Measurements from ENCODE around the gene SPAG9.

- TF ChIP-seq POLR2AphosphoS5 (IDR thresholded peaks at IDR 0.05; ENCODE audit: borderline replicate concordance, low read depth, low read length) (no peak), EZH2 (IDR thresholded peaks at IDR 0.05) (no peak)
These were observed 87.8 kb downstream of the SPAG9 start for GRCh38 chr17:51032850-51033249.
